Measurements from ENCODE around the gene TMEM9B. TPM values are rescaled to one million over a fixed set of nuclear protein-coding genes. Genes with fewer than 3 reads are reported as not detected.
"Not testable (repeated sequence)": the region's sequence is repeated elsewhere in the genome, so short reads cannot be mapped to it uniquely, and the experiment has no call there.

TMEM9B gene
- 10 to 100 TPM; 39.5 to 50.8 TPM for total RNA-seq

GRCh38 chr11:8964324-8965320 is at the start of gene TMEM9B:
Gene TMEM9B, minus strand, starts transcription at chr11:8964442. Its CDS starts 129 bp downstream, at chr11:8964313.
- Histone ChIP-seq H3K27ac (peak within 1 kb of the TSS; percentile 91 to 92), H3K36me3 (no peaks in the 10 kb centered on the region), H3K4me3 (peak within 1 kb of the TSS; percentile 87 to 88), H3K27me3 (no peaks in the 10 kb centered on the region), H3K4me1 (peaks cover 0 to 27% of the 10 kb centered on the region in 2 donors), H3K9me3 (no peaks in the 10 kb centered on the region)
- peak; percentile 92 for DNase-seq (ENCODE audit: low spot score)
- no peak for TF ChIP-seq CTCF (IDR thresholded peaks at IDR 0.05)

- Histone ChIP-seq H3K4me3 (no peak overlapping the region), H3K4me1 (peaks cover 0 to 11% of the 10 kb centered on the region in 2 donors), H3K9me3 (peaks cover 0 to 6% of the 10 kb centered on the region in 2 donors), H3K36me3 (no peaks in the 10 kb centered on the region), H3K27me3 (no peaks in the 10 kb centered on the region), H3K27ac (no peak overlapping the region)
- DNase-seq (ENCODE audit: low spot score) = no peak
- no peak for TF ChIP-seq CTCF (IDR thresholded peaks at IDR 0.05)
Observed at GRCh38 chr11:9013373-9013772, 49.1 kb upstream of the TMEM9B start.

- not testable (repeated sequence) for H3K36me3 ChIP-seq; H3K27ac ChIP-seq; H3K4me3 ChIP-seq; H3K27me3 ChIP-seq; H3K9me3 ChIP-seq; DNase-seq (ENCODE audit: low spot score); H3K4me1 ChIP-seq
Observed at GRCh38 chr11:9009538-9009937, 45.3 kb upstream of the TMEM9B start.

GRCh38 chr11:9008661-9009060 is 44.4 kb upstream of the TMEM9B start:
- Histone ChIP-seq H3K36me3 (no peaks in the 10 kb centered on the region), H3K4me1 (peaks cover 0 to 10% of the 10 kb centered on the region in 2 donors), H3K27ac (no peak overlapping the region), H3K4me3 (no peak overlapping the region), H3K27me3 (no peaks in the 10 kb centered on the region), H3K9me3 (peaks cover 0 to 6% of the 10 kb centered on the region in 2 donors)
- TF ChIP-seq CTCF (IDR thresholded peaks at IDR 0.05) = no peak
- no peak for DNase-seq (ENCODE audit: low spot score)

- DNase-seq (ENCODE audit: low spot score) = no peak
- H3K9me3 ChIP-seq = peaks cover 0 to 6% of the 10 kb centered on the region in 2 donors
- no peak overlapping the region for H3K4me3 ChIP-seq
- no peak overlapping the region for H3K27ac ChIP-seq
- peaks cover 0 to 16% of the 10 kb centered on the region in 2 donors for H3K4me1 ChIP-seq
- H3K36me3 ChIP-seq = no peaks in the 10 kb centered on the region
- TF ChIP-seq CTCF (IDR thresholded peaks at IDR 0.05) = no peak
- H3K27me3 ChIP-seq = no peaks in the 10 kb centered on the region
Observed at GRCh38 chr11:9008011-9008550, 43.8 kb upstream of the TMEM9B start.

GRCh38 chr11:9005087-9005486 is 40.8 kb upstream of the TMEM9B start:
- H3K36me3 ChIP-seq = no peaks in the 10 kb centered on the region
- H3K4me1 ChIP-seq = peaks cover 0 to 18% of the 10 kb centered on the region in 2 donors
- DNase-seq (ENCODE audit: low spot score) = no peak
- no peak overlapping the region for H3K27ac ChIP-seq
- no peaks in the 10 kb centered on the region for H3K27me3 ChIP-seq
- no peaks in the 10 kb centered on the region for H3K9me3 ChIP-seq
- no peak for TF ChIP-seq CTCF (IDR thresholded peaks at IDR 0.05)
- H3K4me3 ChIP-seq = no peak overlapping the region
